ENCODE data around the gene TRUB1. TPM values are rescaled to one million over a fixed set of nuclear protein-coding genes. Genes with fewer than 3 reads are reported as not detected.

The TRUB1 gene
- total RNA-seq, 1 experiment from 2014 or later: 30.4 TPM

- no peaks in the 10 kb centered on the region for H3K9me3 ChIP-seq (ENCODE audit: control insufficient read depth, insufficient read depth, low read depth, low read length)
- no peak for TF ChIP-seq REST (IDR thresholded peaks at IDR 0.05; ENCODE audit: insufficient read depth in 1 of 2, low read depth in 2 of 2, low read length in 1 of 2)
- no peak for TF ChIP-seq POLR2AphosphoS5 (IDR thresholded peaks at IDR 0.05; ENCODE audit: low read depth, low read length)
- TF ChIP-seq SIN3A (IDR thresholded peaks at IDR 0.05; ENCODE audit: borderline replicate concordance, insufficient read depth, low read depth, low read length): no peak
- no peak for TF ChIP-seq TCF7L2 (IDR thresholded peaks at IDR 0.05; ENCODE audit: low read depth, low read length)
- TF ChIP-seq CTCF (IDR thresholded peaks at IDR 0.05): no peak
- H3K36me3 ChIP-seq (ENCODE audit: control insufficient read depth, insufficient read depth, low read length): peaks cover 7% of the 10 kb centered on the region; the same call in 1 of the 2 replicates
- H3K27ac ChIP-seq (ENCODE audit: low read length): no peak overlapping the region
- no peaks in the 10 kb centered on the region; the same call in 1 of the 2 replicates for H3K4me1 ChIP-seq (ENCODE audit: control insufficient read depth, insufficient read depth, low read length)
- DNase-seq (ENCODE audit: low read depth, low spot score) (no peak), ATAC-seq (no peak)
- no TSS peak for BruUV-seq (replicated peaks)
- ChIA-PET CTCF (no interaction called here), POLR2A (no interaction called here)
- no peak overlapping the region for H3K4me3 ChIP-seq (ENCODE audit: low read depth in 2 of 2, low read length in 2 of 2)
- intact Hi-C loops (cut with micrococcal nuclease; ENCODE audit: unreplicated experiment): no loop called here
- H3K27me3 ChIP-seq (ENCODE audit: control insufficient read depth, insufficient read depth, low read length): no peaks in the 10 kb centered on the region
- in situ Hi-C loops (cut with HindIII; ENCODE audit: low pct_unique_long_range_greater_than_20kb, low sequenced_read_pairs): no loop called here
Measured at GRCh38 chr10:114973306-114973705, 35.3 kb downstream of the TRUB1 start.

- intact Hi-C loops (cut with micrococcal nuclease; ENCODE audit: unreplicated experiment): no loop called here
- peaks cover 7% of the 10 kb centered on the region; the same call in 1 of the 2 replicates for H3K36me3 ChIP-seq (ENCODE audit: control insufficient read depth, insufficient read depth, low read length)
- in situ Hi-C loops (cut with HindIII; ENCODE audit: low pct_unique_long_range_greater_than_20kb, low sequenced_read_pairs): no loop called here
- BruUV-seq (replicated peaks): no TSS peak
- no peaks in the 10 kb centered on the region; the same call in 1 of the 2 replicates for H3K9me3 ChIP-seq (ENCODE audit: control insufficient read depth, insufficient read depth, low read depth, low read length)
- no peak overlapping the region for H3K27ac ChIP-seq (ENCODE audit: low read length)
- TF ChIP-seq REST (IDR thresholded peaks at IDR 0.05; ENCODE audit: insufficient read depth in 1 of 2, low read depth in 2 of 2, low read length in 1 of 2): no peak
- TF ChIP-seq CTCF (IDR thresholded peaks at IDR 0.05): no peak
- no peak for TF ChIP-seq POLR2AphosphoS5 (IDR thresholded peaks at IDR 0.05; ENCODE audit: low read depth, low read length)
- TF ChIP-seq TCF7L2 (IDR thresholded peaks at IDR 0.05; ENCODE audit: low read depth, low read length): no peak
- TF ChIP-seq SIN3A (IDR thresholded peaks at IDR 0.05; ENCODE audit: borderline replicate concordance, insufficient read depth, low read depth, low read length): no peak
- ChIA-PET POLR2A (no interaction called here), CTCF (no interaction called here)
- no peaks in the 10 kb centered on the region; the same call in 1 of the 2 replicates for H3K4me1 ChIP-seq (ENCODE audit: control insufficient read depth, insufficient read depth, low read length)
- H3K4me3 ChIP-seq (ENCODE audit: low read depth in 2 of 2, low read length in 2 of 2): no peak overlapping the region
- H3K27me3 ChIP-seq (ENCODE audit: control insufficient read depth, insufficient read depth, low read length): no peaks in the 10 kb centered on the region
- no peak for DNase-seq (ENCODE audit: low read depth, low spot score)
- ATAC-seq: no peak
Measured at GRCh38 chr10:114973997-114974396, 36.0 kb downstream of the TRUB1 start.

Data from Panc1 (cell line).